ENCODE data around the gene MSMB.

MSMB gene

DNA sequence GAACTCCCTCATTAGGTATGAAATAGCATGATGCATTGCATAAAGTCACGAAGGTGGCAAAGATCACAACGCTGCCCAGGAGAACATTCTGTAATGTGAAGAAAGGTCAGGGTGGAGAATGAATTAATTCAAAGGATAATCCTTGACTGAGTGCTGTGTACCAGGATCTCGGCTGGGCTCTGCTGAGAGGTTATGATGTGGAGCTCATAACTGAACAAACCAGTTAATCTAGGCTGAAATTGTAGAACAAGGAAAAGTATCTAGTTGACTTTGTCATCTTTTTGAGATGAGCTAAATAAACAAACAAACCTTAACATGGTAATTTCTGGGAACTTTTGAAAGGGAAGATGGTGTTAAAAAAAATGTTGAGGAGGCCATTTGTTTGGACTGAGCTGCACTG, 6.1 kb downstream of the MSMB start:
- H3K27ac ChIP-seq (ENCODE audit: low read depth, low read length) = no peak overlapping the region
- no peaks in the 10 kb centered on the region for H3K36me3 ChIP-seq (ENCODE audit: control insufficient read depth, insufficient read depth, low read length)
- H3K4me3 ChIP-seq (ENCODE audit: low read length) = no peak overlapping the region
- H3K27me3 ChIP-seq (ENCODE audit: control insufficient read depth, insufficient read depth, low read length) = no peaks in the 10 kb centered on the region
- H3K4me1 ChIP-seq (ENCODE audit: control insufficient read depth, insufficient read depth, low read length) = no peaks in the 10 kb centered on the region
- H3K9ac ChIP-seq (ENCODE audit: low read length) = no peak overlapping the region

DNA sequence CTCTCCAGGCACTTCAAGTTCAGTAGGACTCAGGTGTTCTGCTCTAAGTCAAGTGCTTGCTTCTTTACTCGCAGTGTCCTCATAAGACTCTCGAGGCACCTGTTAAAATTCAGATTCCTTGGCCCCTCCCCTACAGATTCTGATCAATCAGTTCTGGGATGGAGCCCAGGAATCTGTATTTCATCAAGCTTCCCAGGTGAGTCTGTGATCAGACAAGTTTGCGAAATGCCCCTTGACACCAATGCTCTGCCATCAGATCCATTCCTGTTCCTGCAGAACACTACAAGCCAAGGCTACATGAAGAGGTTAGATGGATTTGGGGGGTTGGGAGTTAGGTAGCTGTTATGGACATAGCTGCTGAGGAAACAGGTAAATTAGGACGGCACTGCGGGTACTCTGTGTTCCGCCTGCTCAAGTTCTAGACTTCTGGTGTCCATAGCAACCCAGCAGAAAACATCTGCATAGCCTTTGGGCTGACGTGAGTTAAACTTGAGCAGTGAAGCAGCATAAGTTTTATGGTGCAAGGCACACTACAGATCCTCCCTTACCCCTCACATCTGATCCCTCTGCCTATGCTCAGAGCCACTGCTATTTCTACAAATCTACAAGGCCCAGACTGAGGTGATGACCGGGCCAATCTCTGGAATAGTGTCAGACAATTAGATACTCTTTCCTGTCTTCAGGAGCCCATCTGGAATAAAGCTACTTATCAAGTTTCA, 8.8 kb downstream of the MSMB start:
- Histone ChIP-seq H3K27ac (ENCODE audit: low read depth, low read length) (no peak overlapping the region), H3K4me1 (ENCODE audit: control insufficient read depth, insufficient read depth, low read length) (no peaks in the 10 kb centered on the region), H3K9ac (ENCODE audit: low read length) (no peak overlapping the region), H3K4me3 (ENCODE audit: low read length) (no peak overlapping the region), H3K36me3 (ENCODE audit: control insufficient read depth, insufficient read depth, low read length) (no peaks in the 10 kb centered on the region), H3K27me3 (ENCODE audit: control insufficient read depth, insufficient read depth, low read length) (no peaks in the 10 kb centered on the region)

DNA sequence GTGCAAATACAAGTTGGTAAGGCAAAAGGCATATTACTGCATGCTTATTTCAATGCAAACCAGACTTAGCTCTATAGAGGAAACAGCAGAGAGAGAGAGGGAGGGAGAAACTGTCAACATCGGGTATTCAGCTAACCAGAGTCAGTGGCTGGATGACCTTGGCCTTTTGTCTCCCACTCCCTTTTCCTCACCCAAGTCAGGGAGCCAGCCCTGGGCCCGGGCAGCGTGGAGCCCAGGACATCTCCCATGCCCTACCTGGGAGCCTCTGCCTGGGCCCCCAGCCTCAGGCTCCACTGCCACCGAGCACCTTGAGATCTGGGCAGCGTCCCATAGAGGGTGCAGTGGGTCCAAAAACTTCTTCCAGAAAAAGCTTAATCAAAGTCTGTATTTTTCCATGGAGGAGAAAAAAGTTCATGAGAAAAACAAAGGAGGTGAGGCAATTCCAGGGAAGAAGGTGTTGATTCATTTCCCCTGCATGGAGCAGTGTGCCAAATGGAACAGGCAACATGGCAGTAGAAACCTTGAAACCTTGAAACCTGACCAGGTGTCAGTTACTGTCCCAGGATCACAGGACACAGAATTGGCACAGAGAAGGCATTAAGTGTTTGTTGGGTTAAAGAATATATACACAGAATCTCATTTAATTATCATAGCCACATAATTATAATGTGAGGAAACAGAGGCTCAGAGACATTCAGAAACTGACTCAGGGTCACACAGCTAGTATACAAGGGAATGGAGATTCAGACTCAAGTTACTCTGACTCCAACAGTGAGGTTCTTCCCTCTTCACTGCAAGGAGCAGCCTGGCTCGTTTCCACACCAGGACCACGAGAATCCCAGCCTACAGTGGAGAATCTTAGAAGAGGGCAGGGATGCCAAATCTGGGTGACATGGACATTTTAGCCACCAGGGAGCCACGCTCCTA, 9.9 kb downstream of the MSMB start:
- Histone ChIP-seq H3K36me3 (ENCODE audit: control insufficient read depth, insufficient read depth, low read length) (no peaks in the 10 kb centered on the region), H3K27ac (ENCODE audit: low read depth, low read length) (no peak overlapping the region)

DNA sequence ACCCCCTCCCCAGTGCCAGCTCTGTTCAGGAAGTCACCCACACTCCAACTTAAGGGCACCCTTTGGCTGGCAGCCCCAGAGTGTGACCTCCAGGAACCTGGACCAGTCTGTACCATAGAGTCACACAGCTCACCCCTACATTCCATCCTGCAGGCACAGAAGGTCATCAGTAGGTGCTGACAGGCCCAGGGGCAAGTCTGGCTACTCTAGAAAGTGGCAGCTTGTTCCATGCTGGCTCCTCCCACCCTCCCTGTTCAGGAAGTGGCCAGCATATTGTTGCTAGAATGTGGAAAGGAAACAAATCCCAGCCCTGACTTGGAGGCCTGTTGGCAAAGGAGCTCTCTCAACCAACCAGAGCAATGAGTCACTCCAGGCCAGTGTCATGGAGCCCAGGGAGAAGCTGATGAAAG, 12.5 kb downstream of the MSMB start:
- Histone ChIP-seq H3K27ac (ENCODE audit: low read depth, low read length) (no peak overlapping the region), H3K9ac (ENCODE audit: low read length) (no peak overlapping the region), H3K27me3 (ENCODE audit: control insufficient read depth, insufficient read depth, low read length) (no peaks in the 10 kb centered on the region), H3K36me3 (ENCODE audit: control insufficient read depth, insufficient read depth, low read length) (no peaks in the 10 kb centered on the region), H3K4me3 (ENCODE audit: low read length) (no peak overlapping the region), H3K4me1 (ENCODE audit: control insufficient read depth, insufficient read depth, low read length) (peaks cover 12% of the 10 kb centered on the region)

More for the DNA sequence above, 9.9 kb downstream of the MSMB start:
- H3K9ac ChIP-seq (ENCODE audit: low read length) = no peak overlapping the region
- no peaks in the 10 kb centered on the region for H3K4me1 ChIP-seq (ENCODE audit: control insufficient read depth, insufficient read depth, low read length)
- H3K4me3 ChIP-seq (ENCODE audit: low read length) = no peak overlapping the region
- H3K27me3 ChIP-seq (ENCODE audit: control insufficient read depth, insufficient read depth, low read length) = no peaks in the 10 kb centered on the region

DNA sequence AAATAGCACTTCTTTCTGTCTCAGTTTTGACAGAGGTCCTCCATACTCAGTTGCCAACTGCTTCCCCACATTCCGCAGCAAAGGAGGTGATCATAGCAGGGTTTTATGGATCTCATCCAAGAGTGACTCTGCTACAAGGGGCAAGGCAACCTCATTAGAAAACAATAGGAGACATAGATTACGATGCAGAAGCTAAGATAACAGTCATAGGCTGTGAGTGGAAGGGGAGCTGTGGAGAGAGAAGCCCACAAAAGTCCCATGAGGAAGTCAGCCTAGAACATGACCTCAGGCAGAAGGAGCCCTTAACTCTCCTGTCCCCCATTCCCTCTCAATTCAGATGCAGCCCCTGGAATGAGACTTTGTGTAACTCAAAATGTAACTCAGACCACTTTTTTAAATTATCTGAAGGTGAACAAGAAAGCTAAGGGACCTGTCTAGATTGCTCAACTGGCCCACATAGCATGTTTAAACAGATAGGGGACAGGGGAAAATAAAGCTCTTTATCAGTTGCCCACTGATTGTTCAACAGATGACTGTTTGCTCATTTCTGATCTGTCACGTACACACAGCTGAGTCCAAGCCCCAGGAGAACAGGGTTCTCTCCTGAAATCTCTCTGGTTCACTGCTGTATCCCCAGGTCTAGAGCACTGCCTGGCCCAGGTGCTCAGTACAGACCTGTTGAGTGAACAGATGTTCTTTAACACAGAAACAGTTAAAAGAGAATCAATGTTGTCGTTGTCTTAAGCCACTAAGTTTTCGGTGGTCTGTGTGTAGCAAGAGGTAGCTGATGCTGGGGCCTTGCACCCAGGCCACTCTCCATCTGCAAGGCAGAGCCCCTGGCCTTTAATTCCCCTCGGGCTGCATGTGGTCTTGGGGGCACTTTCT, 14.2 kb downstream of the MSMB start:
- peaks cover 26% of the 10 kb centered on the region for H3K4me1 ChIP-seq (ENCODE audit: control insufficient read depth, insufficient read depth, low read length)
- H3K36me3 ChIP-seq (ENCODE audit: control insufficient read depth, insufficient read depth, low read length) = no peaks in the 10 kb centered on the region
- H3K9ac ChIP-seq (ENCODE audit: low read length) = no peak overlapping the region
- H3K4me3 ChIP-seq (ENCODE audit: low read length) = no peak overlapping the region
- H3K27ac ChIP-seq (ENCODE audit: low read depth, low read length) = no peak overlapping the region
- H3K27me3 ChIP-seq (ENCODE audit: control insufficient read depth, insufficient read depth, low read length) = no peaks in the 10 kb centered on the region

DNA sequence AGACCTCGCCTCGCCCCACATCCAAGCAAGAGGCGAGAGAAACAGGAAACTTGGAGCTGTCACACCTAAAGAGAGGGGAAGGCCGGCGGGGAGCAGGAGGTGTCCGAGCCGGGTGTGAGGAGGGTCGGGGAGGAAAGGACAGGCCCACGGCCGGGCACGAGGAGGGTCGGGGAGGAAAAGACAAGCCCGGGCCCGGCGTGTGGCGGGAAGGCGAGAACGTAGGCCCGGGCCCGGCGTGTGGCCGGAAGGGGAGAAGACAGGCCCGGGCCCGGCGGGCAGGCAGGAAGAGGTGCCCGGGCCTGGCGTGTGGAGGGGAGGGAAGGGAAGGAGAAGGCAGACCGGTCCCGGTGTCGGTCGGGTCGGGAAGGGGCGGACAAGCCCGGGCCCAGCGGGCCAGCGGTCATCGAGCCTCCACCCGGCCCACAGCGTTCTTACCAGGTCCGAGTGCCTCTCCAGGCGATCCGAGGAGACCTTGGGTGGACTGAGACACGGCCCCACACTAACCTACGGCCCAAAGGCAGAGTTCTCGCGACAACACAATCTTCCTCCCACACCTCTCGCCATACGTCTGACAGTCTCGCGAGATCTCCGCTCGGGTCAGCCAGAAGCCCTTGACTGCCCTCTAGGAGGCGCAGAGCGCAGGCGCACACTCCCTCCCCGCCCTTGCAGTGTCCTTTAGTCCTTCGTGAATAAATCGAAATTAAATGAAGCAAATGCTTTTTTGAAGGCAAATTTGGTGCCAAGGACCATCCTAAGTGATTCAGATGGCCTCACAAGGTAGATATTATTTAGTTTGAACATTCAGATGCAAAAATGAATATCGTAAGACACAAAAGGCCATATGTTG, 15.8 kb downstream of the MSMB start, which contains the start of gene NCOA4:
NCOA4 (minus strand) TSS at position 533 of the 847 bp plus-strand sequence. CDS start 13,943 bp downstream, outside the sequence.
- H3K4me3 ChIP-seq (ENCODE audit: low read length) = peak within 1 kb of the TSS; percentile 97
- peak within 1 kb of the TSS; percentile 93 for H3K27ac ChIP-seq (ENCODE audit: low read depth, low read length)
- peak within 1 kb of the TSS; percentile 95 for H3K9ac ChIP-seq (ENCODE audit: low read length)
- H3K27me3 ChIP-seq (ENCODE audit: control insufficient read depth, insufficient read depth, low read length) = no peaks in the 10 kb centered on the region
- H3K4me1 ChIP-seq (ENCODE audit: control insufficient read depth, insufficient read depth, low read length) = peaks cover 30% of the 10 kb centered on the region
- no peaks in the 10 kb centered on the region for H3K36me3 ChIP-seq (ENCODE audit: control insufficient read depth, insufficient read depth, low read length)

DNA sequence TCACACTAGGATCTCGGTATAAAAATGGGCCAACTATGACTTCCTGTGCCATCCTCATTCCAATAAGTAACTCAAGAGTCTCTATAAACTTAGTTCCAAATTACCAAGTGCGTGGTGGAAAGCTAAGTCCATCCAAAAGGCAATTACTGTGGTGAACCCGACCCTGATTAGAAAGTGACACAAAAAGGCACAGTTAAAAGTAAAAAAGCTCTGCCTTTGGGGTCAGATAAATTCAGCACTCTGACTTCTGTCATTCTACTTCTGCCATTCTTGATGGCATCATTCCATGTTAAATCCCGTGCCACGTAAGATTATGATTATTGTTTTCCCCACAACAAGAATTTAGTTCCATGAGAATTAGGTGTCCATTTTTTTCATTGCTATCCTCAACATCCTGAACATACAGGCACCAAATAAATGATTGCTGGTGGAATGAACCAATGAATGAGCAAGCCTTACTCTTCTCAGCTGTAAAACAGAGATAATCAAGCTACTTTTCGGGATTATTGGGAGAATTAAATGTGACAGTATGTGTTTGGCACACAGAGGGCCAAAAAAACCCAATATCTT, 16.5 kb downstream of the MSMB start:
- Histone ChIP-seq H3K9ac (ENCODE audit: low read length) (peak overlapping the region; percentile 95), H3K4me1 (ENCODE audit: control insufficient read depth, insufficient read depth, low read length) (peaks cover 30% of the 10 kb centered on the region), H3K27ac (ENCODE audit: low read depth, low read length) (peak overlapping the region; percentile 93), H3K27me3 (ENCODE audit: control insufficient read depth, insufficient read depth, low read length) (no peaks in the 10 kb centered on the region), H3K4me3 (ENCODE audit: low read length) (peak overlapping the region; percentile 97), H3K36me3 (ENCODE audit: control insufficient read depth, insufficient read depth, low read length) (no peaks in the 10 kb centered on the region)

DNA sequence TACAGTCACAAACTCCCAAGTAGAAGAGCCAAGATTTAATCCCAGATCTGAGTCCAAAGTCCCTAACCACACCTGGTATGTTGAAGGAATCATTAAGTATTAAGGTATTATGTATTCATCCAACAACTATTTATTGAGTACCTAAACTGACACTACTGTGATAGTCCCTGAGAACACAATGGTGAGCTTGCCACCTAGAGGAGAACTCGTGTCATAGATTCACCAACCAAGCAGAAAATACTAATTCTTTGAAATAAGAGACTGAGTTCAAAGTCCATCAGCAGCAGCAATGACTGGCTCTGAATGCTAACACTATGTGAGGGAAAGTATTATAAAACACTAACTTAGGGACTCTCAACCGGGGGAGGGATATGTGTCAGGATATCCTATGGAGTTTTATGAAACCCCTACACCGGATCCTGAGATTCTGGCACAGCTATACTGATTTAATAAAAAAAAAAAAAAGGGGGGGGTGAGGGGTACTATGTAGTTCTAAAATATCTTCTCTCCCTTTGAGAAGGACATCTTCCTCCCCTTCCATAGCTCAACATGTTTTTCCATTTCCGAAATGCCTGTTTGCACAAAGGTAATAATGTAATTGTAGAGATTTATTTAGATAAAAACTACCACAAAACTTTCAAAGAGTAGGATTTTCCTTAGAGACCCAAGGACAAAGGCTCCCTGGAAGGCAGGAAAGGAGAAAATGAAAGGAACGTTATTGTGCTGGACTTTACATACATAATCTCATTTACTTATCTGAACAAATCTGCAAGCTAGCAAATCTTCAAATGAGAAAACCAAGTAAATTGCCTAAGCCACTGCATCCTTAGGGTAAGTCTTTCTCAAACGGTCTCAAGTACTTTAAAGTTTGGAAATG, 17.2 kb downstream of the MSMB start:
- Histone ChIP-seq H3K9ac (ENCODE audit: low read length) (no peak overlapping the region), H3K27me3 (ENCODE audit: control insufficient read depth, insufficient read depth, low read length) (no peaks in the 10 kb centered on the region), H3K4me3 (ENCODE audit: low read length) (peak overlapping the region; percentile 97), H3K4me1 (ENCODE audit: control insufficient read depth, insufficient read depth, low read length) (peaks cover 30% of the 10 kb centered on the region), H3K36me3 (ENCODE audit: control insufficient read depth, insufficient read depth, low read length) (no peaks in the 10 kb centered on the region), H3K27ac (ENCODE audit: low read depth, low read length) (no peak overlapping the region)

DNA sequence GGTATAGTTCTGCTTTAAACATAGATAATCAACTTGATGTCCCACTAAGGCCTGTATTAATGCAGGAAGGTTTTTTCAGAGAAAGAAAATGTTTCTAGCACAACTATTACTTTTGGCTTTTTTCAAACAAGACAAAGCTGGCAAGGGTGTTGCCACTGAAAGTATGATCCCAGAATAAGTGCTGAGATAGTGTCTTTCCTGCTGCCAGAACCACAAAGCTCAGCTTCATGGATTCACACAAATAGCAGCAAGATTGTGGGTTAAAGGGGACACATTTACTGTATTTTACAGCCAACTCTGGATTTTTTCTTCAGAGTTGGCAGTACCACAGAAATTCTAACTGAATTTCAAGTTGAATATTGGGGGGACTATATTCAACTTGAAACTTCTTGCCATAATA, 20.0 kb downstream of the MSMB start:
- Histone ChIP-seq H3K4me3 (ENCODE audit: low read length) (no peak overlapping the region), H3K36me3 (ENCODE audit: control insufficient read depth, insufficient read depth, low read length) (no peaks in the 10 kb centered on the region), H3K27ac (ENCODE audit: low read depth, low read length) (no peak overlapping the region), H3K9ac (ENCODE audit: low read length) (no peak overlapping the region), H3K27me3 (ENCODE audit: control insufficient read depth, insufficient read depth, low read length) (no peaks in the 10 kb centered on the region), H3K4me1 (ENCODE audit: control insufficient read depth, insufficient read depth, low read length) (peaks cover 30% of the 10 kb centered on the region)

DNA sequence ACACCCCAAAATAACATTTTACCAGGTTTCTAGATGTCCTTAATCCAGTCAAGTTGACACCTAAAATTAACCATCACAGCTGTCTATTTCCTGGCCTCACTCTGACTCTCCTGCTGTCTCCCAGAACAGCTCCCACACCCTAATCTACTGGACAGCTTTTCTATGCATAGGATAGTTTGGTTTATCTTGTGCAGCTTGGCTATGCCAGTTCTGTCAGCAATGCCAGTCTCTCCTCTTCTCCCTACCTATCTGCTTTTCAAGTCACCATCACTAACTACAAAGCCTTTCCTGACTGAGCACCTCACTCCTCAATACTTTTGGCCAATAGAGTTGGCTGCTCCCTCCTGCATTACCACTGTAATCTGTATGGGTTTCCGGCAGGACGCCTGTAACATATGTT, 20.7 kb downstream of the MSMB start:
- Histone ChIP-seq H3K27me3 (ENCODE audit: control insufficient read depth, insufficient read depth, low read length) (no peaks in the 10 kb centered on the region), H3K4me1 (ENCODE audit: control insufficient read depth, insufficient read depth, low read length) (peaks cover 33% of the 10 kb centered on the region), H3K27ac (ENCODE audit: low read depth, low read length) (no peak overlapping the region), H3K4me3 (ENCODE audit: low read length) (no peak overlapping the region), H3K9ac (ENCODE audit: low read length) (no peak overlapping the region), H3K36me3 (ENCODE audit: control insufficient read depth, insufficient read depth, low read length) (no peaks in the 10 kb centered on the region)

Measured in rectal smooth muscle tissue (tissue), 1 donor.